H9 (cell line): ENCODE results near the gene PLCB1. TPM values are rescaled to one million over a fixed set of nuclear protein-coding genes. Genes with fewer than 3 reads are reported as not detected.

Experiments used
- DNase-seq: peaks from one replicate; pipeline ENCODE4 v3.0.0-alpha.2; 2017
- H2AFZ ChIP-seq: one replicate; pipeline ENCODE4 v1.6.1; 2013; ENCODE audit warnings: mild to moderate bottlenecking, low read length, control low read depth, moderate library complexity
- H2AK5ac ChIP-seq: 2 replicates; pipeline ENCODE4 v1.6.1; 2013; ENCODE audit warnings: low read length, control low read depth, mixed read lengths; ENCODE audit not compliant: insufficient read length
- H2BK120ac ChIP-seq: one replicate; pipeline ENCODE4 v1.6.1; 2013; ENCODE audit warnings: low read depth, mild to moderate bottlenecking, low read length, control low read depth, inconsistent platforms; ENCODE audit not compliant: poor library complexity, severe bottlenecking
- H2BK12ac ChIP-seq: 2 replicates; pipeline ENCODE4 v1.6.1; 2013; ENCODE audit warnings: low read length, control low read depth, mixed read lengths, low read depth; ENCODE audit not compliant: insufficient read length
- H2BK15ac ChIP-seq: 2 replicates; pipeline ENCODE4 v1.6.1; 2013; ENCODE audit warnings: low read depth, low read length, control low read depth
- H2BK20ac ChIP-seq: one replicate; pipeline ENCODE4 v1.6.1; 2013; ENCODE audit warnings: low read depth, mild to moderate bottlenecking, low read length, control low read depth, inconsistent platforms; ENCODE audit not compliant: poor library complexity, severe bottlenecking
- H2BK5ac ChIP-seq: 2 replicates; pipeline ENCODE4 v1.6.1; 2013; ENCODE audit warnings: low read length, control low read depth, mixed read lengths; ENCODE audit not compliant: insufficient read length
- H3K14ac ChIP-seq: 2 replicates; pipeline ENCODE4 v1.6.1; 2013; ENCODE audit warnings: low read length, control low read depth; ENCODE audit not compliant: insufficient read depth
- H3K18ac ChIP-seq: 2 replicates; pipeline ENCODE4 v1.6.1; 2013; ENCODE audit warnings: low read depth, mild to moderate bottlenecking, mixed read lengths, low read length, control low read depth; ENCODE audit not compliant: insufficient read length
- H3K23ac ChIP-seq: 2 replicates; pipeline ENCODE4 v1.6.1; 2013; ENCODE audit warnings: low read length, control low read depth, mixed read lengths, low read depth; ENCODE audit not compliant: insufficient read length
- H3K23me2 ChIP-seq: 2 replicates; pipeline ENCODE4 v1.6.1; 2013; ENCODE audit warnings: low read depth, mild to moderate bottlenecking, mixed read lengths, low read length, control low read depth; ENCODE audit not compliant: insufficient read length, poor library complexity, severe bottlenecking
- H3K27ac ChIP-seq: 2 replicates; pipeline ENCODE4 v1.5.1; 2013; ENCODE audit warnings: low read length, control low read depth, mixed read lengths, low read depth; ENCODE audit not compliant: insufficient read length
- H3K27me3 ChIP-seq: 2 replicates; pipeline ENCODE4 v1.6.1; 2013; ENCODE audit warnings: low read length, control low read depth, inconsistent platforms; ENCODE audit not compliant: insufficient read depth
- H3K4ac ChIP-seq: 2 replicates; pipeline ENCODE4 v1.6.1; 2013; ENCODE audit warnings: low read depth, mild to moderate bottlenecking, control low read depth, inconsistent platforms, low read length, moderate library complexity
- H3K4me1 ChIP-seq: 2 replicates; pipeline ENCODE4 v1.6.1; 2013; ENCODE audit warnings: low read length, control low read depth, inconsistent platforms; ENCODE audit not compliant: insufficient read depth
- H3K4me2 ChIP-seq: 2 replicates; pipeline ENCODE4 v1.6.1; 2013; ENCODE audit warnings: low read length, control low read depth, mixed read lengths; ENCODE audit not compliant: insufficient read length, insufficient read depth
- H3K56ac ChIP-seq: 2 replicates; pipeline ENCODE4 v1.6.1; 2013; ENCODE audit warnings: low read depth, mild to moderate bottlenecking, mixed read lengths, low read length, control low read depth; ENCODE audit not compliant: insufficient read length
- H3K79me1 ChIP-seq: 2 replicates; pipeline ENCODE4 v1.6.1; 2013; ENCODE audit warnings: low read depth, mild to moderate bottlenecking, moderate library complexity, low read length, control low read depth, inconsistent platforms; ENCODE audit not compliant: insufficient read depth, poor library complexity, severe bottlenecking
- H3K79me2 ChIP-seq: 2 replicates; pipeline ENCODE4 v1.6.1; 2013; ENCODE audit warnings: low read length, control low read depth, inconsistent platforms; ENCODE audit not compliant: insufficient read depth
- H3K9ac ChIP-seq: 2 replicates; pipeline ENCODE4 v1.6.1; 2013; ENCODE audit warnings: low read length, control low read depth, mixed read lengths; ENCODE audit not compliant: insufficient read length; ENCODE audit errors: extremely low read depth
- H3K9me3 ChIP-seq: one replicate; pipeline ENCODE4 v1.6.1; 2013; ENCODE audit warnings: low read depth, low read length, inconsistent platforms; ENCODE audit not compliant: control insufficient read depth
- H3T11ph ChIP-seq: one replicate; pipeline ENCODE4 v1.6.1; 2013; ENCODE audit warnings: mild to moderate bottlenecking, low read length, control low read depth, inconsistent platforms
- H4K20me1 ChIP-seq: one replicate; pipeline ENCODE4 v1.6.1; 2013; ENCODE audit not compliant: control insufficient read depth, insufficient read length, insufficient read depth
- H4K5ac ChIP-seq: 2 replicates; pipeline ENCODE4 v1.6.1; 2013; ENCODE audit warnings: low read depth, mild to moderate bottlenecking, mixed read lengths, low read length, control low read depth; ENCODE audit not compliant: insufficient read length
- H4K8ac ChIP-seq: replicated peaks from 2 replicates; pipeline ENCODE4 v1.6.1; 2013; ENCODE audit warnings: low read length, control low read depth, mixed read lengths, low read depth; ENCODE audit not compliant: insufficient read length
- H4K91ac ChIP-seq: 2 replicates; pipeline ENCODE4 v1.6.1; 2013; ENCODE audit warnings: low read depth, mild to moderate bottlenecking, moderate library complexity, mixed read lengths, low read length, control low read depth; ENCODE audit not compliant: insufficient read length
- H3K27ac Mint-ChIP-seq, 3 experiments: 2 replicates in 2 of 3; 3 replicates in 1 of 3; pipeline ENCODE4 v1.8.0; 2020 to 2021; ENCODE audit warnings: mixed read lengths in 3 of 3, mild to moderate bottlenecking in 1 of 3, moderate library complexity in 1 of 3
- H3K27me3 Mint-ChIP-seq: 2 replicates; pipeline ENCODE4 v1.8.0; 2021; ENCODE audit warnings: low read depth, mild to moderate bottlenecking, moderate library complexity, mixed read lengths
- H3K36me3 Mint-ChIP-seq, 3 experiments: 2 replicates in 2 of 3; 3 replicates in 1 of 3; pipeline ENCODE4 v1.8.0; 2020 to 2021; ENCODE audit warnings: low read depth in 3 of 3, mixed read lengths in 3 of 3; ENCODE audit not compliant: insufficient read depth in 1 of 3
- H3K4me1 Mint-ChIP-seq, 2 experiments: 2 replicates each; pipeline ENCODE4 v1.8.0; 2020; ENCODE audit warnings: mixed read lengths in 2 of 2
- H3K4me3 Mint-ChIP-seq, 2 experiments: 2 replicates in 1 of 2; 3 replicates in 1 of 2; pipeline ENCODE4 v1.8.0; 2020 to 2021; ENCODE audit warnings: mild to moderate bottlenecking in 2 of 2, mixed read lengths in 2 of 2, moderate library complexity in 1 of 2
- H3K9me3 Mint-ChIP-seq, 2 experiments: 2 replicates in 1 of 2; 3 replicates in 1 of 2; pipeline ENCODE4 v1.8.0; 2020; ENCODE audit warnings: mild to moderate bottlenecking in 2 of 2, mixed read lengths in 2 of 2, moderate library complexity in 1 of 2
- CTCF ChIP-seq: fragments of 200-600 bp; sonication (generic); conservative IDR thresholded peaks from 3 replicates; pipeline ENCODE4 v1.8.0; 2021; ENCODE audit warnings: antibody characterized with exemption, mild to moderate bottlenecking
- WGBS: extraction: QIAGEN DNeasy Blood & Tissue Kit; methylation state at CpG from one replicate; pipeline ENCODE4 v1.1.7; 2013; ENCODE audit warnings: missing lambda C conversion rate, low lambda C conversion rate, mixed read lengths; ENCODE audit not compliant: insufficient read length; ENCODE audit errors: extremely low coverage; 5-methylcytosine and 5-hydroxymethylcytosine counted together
- total RNA-seq: library from RNA; stranded (reverse); gene quantifications from 2 replicates; pipeline ENCODE4 v1.2.1, GENCODE V29; 2021

PLCB1 gene
- total RNA-seq, 1 experiment from 2014 or later, result 11.5 TPM

- Histone ChIP-seq H3K27me3 (no peaks in the 10 kb centered on the region), H3K14ac (no peak overlapping the region), H3K18ac (no peak overlapping the region), H3T11ph (no peak overlapping the region), H3K23me2 (no peaks in the 10 kb centered on the region), H3K27ac (no peak overlapping the region), H3K56ac (no peak overlapping the region), H2BK5ac (no peak overlapping the region), H4K8ac (no peak overlapping the region), H3K9me3 (no peaks in the 10 kb centered on the region), H3K79me2 (no peaks in the 10 kb centered on the region), H2BK20ac (no peak overlapping the region), H2BK120ac (no peak overlapping the region), H2AK5ac (no peak overlapping the region), H3K23ac (no peak overlapping the region), H3K79me1 (no peaks in the 10 kb centered on the region), H3K4me2 (no peak overlapping the region), H4K5ac (no peak overlapping the region), H3K9ac (no peak overlapping the region), H3K4me1 (no peaks in the 10 kb centered on the region), H2BK15ac (no peak overlapping the region), H2BK12ac (no peak overlapping the region), H4K91ac (no peak overlapping the region), H3K4ac (no peak overlapping the region), H2AFZ (no peak overlapping the region), H4K20me1 (no peaks in the 10 kb centered on the region)
- DNase-seq, result no peak
- Mint-ChIP-seq H3K36me3 (peaks cover 0 to 11% (median 3%) of the 10 kb centered on the region in 3 experiments; a peak in 4 of 7 replicates), H3K9me3 (peaks cover 3 to 8% of the 10 kb centered on the region in 2 experiments), H3K27me3 (no peaks in the 10 kb centered on the region; the same call in 1 of the 2 replicates), H3K4me1 (peaks cover 4 to 6% of the 10 kb centered on the region in 2 experiments; a peak in 3 of 4 replicates), H3K27ac (no peak overlapping the region), H3K4me3 (no peak overlapping the region)
- no peak for TF ChIP-seq CTCF
- no CpG with 5 or more reads among the region's 5 CpGs for whole genome bisulfite sequencing
Observed at GRCh38 chr20:8116067-8116811, 15.8 kb upstream of the PLCB1 start.
